Panc1 (cell line): ENCODE results near the gene SARDH.

Experiments used
- CTCF ChIP-seq: fragments of 450-650 bp; IDR thresholded peaks from 2 replicates; pipeline ENCODE4 v1.5.1; 2017; ENCODE audit warnings: mild to moderate bottlenecking
- POLR2AphosphoS5 ChIP-seq: IDR thresholded peaks from 2 replicates; pipeline ENCODE4 v1.6.1; 2012; ENCODE audit warnings: mild to moderate bottlenecking, low read depth, low read length, moderate library complexity
- SIN3A ChIP-seq: IDR thresholded peaks from 2 replicates; pipeline ENCODE4 v1.6.1; 2012; ENCODE audit warnings: low read depth, mild to moderate bottlenecking, low read length, moderate library complexity, borderline replicate concordance; ENCODE audit not compliant: insufficient read depth
- TF ChIP-seq, protein P1 (sequence below), 2 experiments: IDR thresholded peaks; 2 replicates each; pipeline ENCODE4 v1.6.1; 2011 to 2012; ENCODE audit warnings: low read depth in 2 of 2, control low read depth in 1 of 2, low read length in 1 of 2, mild to moderate bottlenecking in 1 of 2, moderate library complexity in 1 of 2; ENCODE audit not compliant: insufficient read depth in 1 of 2

- TF ChIP-seq CTCF (no peak), SIN3A (no peak), POLR2AphosphoS5 (no peak)
- TF ChIP-seq, protein P1, sequence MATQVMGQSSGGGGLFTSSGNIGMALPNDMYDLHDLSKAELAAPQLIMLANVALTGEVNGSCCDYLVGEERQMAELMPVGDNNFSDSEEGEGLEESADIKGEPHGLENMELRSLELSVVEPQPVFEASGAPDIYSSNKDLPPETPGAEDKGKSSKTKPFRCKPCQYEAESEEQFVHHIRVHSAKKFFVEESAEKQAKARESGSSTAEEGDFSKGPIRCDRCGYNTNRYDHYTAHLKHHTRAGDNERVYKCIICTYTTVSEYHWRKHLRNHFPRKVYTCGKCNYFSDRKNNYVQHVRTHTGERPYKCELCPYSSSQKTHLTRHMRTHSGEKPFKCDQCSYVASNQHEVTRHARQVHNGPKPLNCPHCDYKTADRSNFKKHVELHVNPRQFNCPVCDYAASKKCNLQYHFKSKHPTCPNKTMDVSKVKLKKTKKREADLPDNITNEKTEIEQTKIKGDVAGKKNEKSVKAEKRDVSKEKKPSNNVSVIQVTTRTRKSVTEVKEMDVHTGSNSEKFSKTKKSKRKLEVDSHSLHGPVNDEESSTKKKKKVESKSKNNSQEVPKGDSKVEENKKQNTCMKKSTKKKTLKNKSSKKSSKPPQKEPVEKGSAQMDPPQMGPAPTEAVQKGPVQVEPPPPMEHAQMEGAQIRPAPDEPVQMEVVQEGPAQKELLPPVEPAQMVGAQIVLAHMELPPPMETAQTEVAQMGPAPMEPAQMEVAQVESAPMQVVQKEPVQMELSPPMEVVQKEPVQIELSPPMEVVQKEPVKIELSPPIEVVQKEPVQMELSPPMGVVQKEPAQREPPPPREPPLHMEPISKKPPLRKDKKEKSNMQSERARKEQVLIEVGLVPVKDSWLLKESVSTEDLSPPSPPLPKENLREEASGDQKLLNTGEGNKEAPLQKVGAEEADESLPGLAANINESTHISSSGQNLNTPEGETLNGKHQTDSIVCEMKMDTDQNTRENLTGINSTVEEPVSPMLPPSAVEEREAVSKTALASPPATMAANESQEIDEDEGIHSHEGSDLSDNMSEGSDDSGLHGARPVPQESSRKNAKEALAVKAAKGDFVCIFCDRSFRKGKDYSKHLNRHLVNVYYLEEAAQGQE (IDR thresholded peaks at IDR 0.05; ENCODE audit: insufficient read depth in 1 of 2, low read depth in 2 of 2, low read length in 1 of 2): no peak
These were observed 90.2 kb downstream of the SARDH start for GRCh38 chr9:133647765-133648469.
